Bronchial epithelial cell (primary cell): Measurements from ENCODE around the gene RAD51B. TPM values are rescaled to one million over a fixed set of nuclear protein-coding genes. Genes with fewer than 3 reads are reported as not detected.
"Not testable (repeated sequence)": the region's sequence is repeated elsewhere in the genome, so short reads cannot be mapped to it uniquely, and the experiment has no call there.

Experiments used
- DNase-seq: peaks from one replicate; pipeline ENCODE4 v3.0.0-alpha.2; 2010; ENCODE audit warnings: low read depth
- FAIRE-seq: peaks from 2 replicates; lab custom pipeline; 2011; peaks lifted over from hg19 to GRCh38; lab: Jason Lieb, UNC
- H3K27me3 ChIP-seq: 2 replicates; pipeline ENCODE4 v1.5.1; 2011; ENCODE audit warnings: low read length; ENCODE audit not compliant: control insufficient read depth, insufficient read depth
- H3K36me3 ChIP-seq: 2 replicates; pipeline ENCODE4 v1.5.1; 2011; ENCODE audit warnings: low read length; ENCODE audit not compliant: control insufficient read depth, insufficient read depth
- H3K4me3 ChIP-seq: 2 replicates; pipeline ENCODE4 v1.5.1; 2011; ENCODE audit warnings: mild to moderate bottlenecking, low read depth, low read length, control low read depth
- total RNA-seq: library from RNA; depleted of rRNA; stranded (reverse); fragments of >200 nt; gene quantifications from 2 replicates; pipeline ENCODE4 v1.2.1, GENCODE V29; 2014
- TF ChIP-seq, protein P1 (sequence below): IDR thresholded peaks from 2 replicates; pipeline ENCODE4 v1.5.1; 2011; ENCODE audit warnings: mild to moderate bottlenecking, moderate library complexity, low read length, control low read depth, inconsistent platforms; ENCODE audit not compliant: insufficient read depth, severe bottlenecking

RAD51B gene
- total RNA-seq, 1 donor from 2014 or later: 12.1 TPM

GRCh38 chr14:68111853-68112270, 292.3 kb downstream of the RAD51B start:
- no peak for FAIRE-seq
- TF ChIP-seq, protein P1, sequence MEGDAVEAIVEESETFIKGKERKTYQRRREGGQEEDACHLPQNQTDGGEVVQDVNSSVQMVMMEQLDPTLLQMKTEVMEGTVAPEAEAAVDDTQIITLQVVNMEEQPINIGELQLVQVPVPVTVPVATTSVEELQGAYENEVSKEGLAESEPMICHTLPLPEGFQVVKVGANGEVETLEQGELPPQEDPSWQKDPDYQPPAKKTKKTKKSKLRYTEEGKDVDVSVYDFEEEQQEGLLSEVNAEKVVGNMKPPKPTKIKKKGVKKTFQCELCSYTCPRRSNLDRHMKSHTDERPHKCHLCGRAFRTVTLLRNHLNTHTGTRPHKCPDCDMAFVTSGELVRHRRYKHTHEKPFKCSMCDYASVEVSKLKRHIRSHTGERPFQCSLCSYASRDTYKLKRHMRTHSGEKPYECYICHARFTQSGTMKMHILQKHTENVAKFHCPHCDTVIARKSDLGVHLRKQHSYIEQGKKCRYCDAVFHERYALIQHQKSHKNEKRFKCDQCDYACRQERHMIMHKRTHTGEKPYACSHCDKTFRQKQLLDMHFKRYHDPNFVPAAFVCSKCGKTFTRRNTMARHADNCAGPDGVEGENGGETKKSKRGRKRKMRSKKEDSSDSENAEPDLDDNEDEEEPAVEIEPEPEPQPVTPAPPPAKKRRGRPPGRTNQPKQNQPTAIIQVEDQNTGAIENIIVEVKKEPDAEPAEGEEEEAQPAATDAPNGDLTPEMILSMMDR: no peak
- DNase-seq: peak; percentile 62
- Histone ChIP-seq H3K4me3 (no peak overlapping the region), H3K36me3 (no peaks in the 10 kb centered on the region), H3K27me3 (no peaks in the 10 kb centered on the region)

GRCh38 chr14:68112442-68112841, 292.9 kb downstream of the RAD51B start:
- TF ChIP-seq, protein P1: no peak
- Histone ChIP-seq H3K4me3 (no peak overlapping the region), H3K27me3 (no peaks in the 10 kb centered on the region), H3K36me3 (no peaks in the 10 kb centered on the region)
- DNase-seq (no peak), FAIRE-seq (no peak)

DNA sequence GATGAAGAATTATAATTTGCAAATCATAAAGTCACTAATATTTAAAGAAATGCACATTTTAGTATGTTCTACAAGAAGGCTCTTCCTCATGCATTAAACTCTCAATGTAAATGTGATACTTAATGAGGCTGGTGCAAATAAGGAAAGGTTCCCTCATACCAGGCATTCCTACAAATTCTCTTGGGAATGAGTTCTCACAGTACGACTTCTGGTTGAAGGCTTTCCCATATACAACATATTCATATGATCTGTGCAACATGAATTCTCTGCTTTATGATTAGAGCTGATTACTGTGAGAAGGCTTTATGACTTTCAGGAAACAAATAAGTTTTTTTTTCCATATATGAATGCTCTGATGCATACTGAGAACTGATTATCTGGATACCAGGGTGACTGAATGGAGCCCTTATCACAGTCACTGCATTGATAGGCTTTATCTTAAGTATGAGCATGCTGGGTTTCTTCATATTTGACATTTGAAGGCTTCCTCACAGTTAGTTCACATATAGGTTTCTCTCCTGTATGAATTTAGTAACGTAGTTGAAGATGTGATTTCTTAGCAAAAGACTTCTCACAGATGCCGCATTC, 293.9 kb downstream of the RAD51B start:
- Histone ChIP-seq H3K27me3 (no peaks in the 10 kb centered on the region), H3K36me3 (no peaks in the 10 kb centered on the region), H3K4me3 (no peak overlapping the region)
- FAIRE-seq (no peak), DNase-seq (no peak)
- TF ChIP-seq, protein P1: no peak

DNA sequence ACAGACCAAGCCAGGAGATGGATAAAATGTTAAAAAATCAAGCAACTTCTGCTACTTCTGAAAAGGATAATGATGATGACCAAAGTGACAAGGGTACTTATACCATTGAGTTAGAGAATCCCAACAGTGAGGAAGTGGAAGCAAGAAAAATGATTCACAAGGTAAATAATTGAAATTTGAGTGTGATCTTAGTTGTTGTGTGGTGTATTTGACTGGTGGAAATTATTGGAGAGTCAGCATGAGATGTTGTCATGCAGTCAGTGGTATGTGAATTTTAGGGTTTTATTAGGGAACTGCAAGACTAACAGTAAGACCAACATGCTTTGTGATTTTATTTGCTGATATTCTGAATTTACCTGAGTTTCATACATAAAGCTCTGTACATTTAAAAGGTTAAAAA, 296.4 kb downstream of the RAD51B start:
- not testable (repeated sequence) for DNase-seq, FAIRE-seq, H3K27me3 ChIP-seq, H3K36me3 ChIP-seq, H3K4me3 ChIP-seq

GRCh38 chr14:68122651-68123050, 303.1 kb downstream of the RAD51B start:
- Histone ChIP-seq H3K27me3 (no peaks in the 10 kb centered on the region), H3K4me3 (no peak overlapping the region), H3K36me3 (no peaks in the 10 kb centered on the region)
- TF ChIP-seq, protein P1: no peak
- DNase-seq (no peak), FAIRE-seq (no peak)

- Histone ChIP-seq H3K27me3 (no peaks in the 10 kb centered on the region), H3K4me3 (no peak overlapping the region), H3K36me3 (no peaks in the 10 kb centered on the region)
- no peak for DNase-seq
- TF ChIP-seq, protein P1: no peak
- FAIRE-seq: no peak
These were observed 304.5 kb downstream of the RAD51B start for GRCh38 chr14:68124050-68124449.
